GM21381 (cell line): Measurements from ENCODE around the gene SF1.

ENCODE experiments used
- ATAC-seq: cut with Tn5 transposase; IDR thresholded peaks from one replicate; pipeline ENCODE4 v1.9.1; 2021; ENCODE audit warnings: mild to moderate bottlenecking, moderate library complexity; ENCODE audit not compliant: unreplicated experiment

The SF1 gene

DNA sequence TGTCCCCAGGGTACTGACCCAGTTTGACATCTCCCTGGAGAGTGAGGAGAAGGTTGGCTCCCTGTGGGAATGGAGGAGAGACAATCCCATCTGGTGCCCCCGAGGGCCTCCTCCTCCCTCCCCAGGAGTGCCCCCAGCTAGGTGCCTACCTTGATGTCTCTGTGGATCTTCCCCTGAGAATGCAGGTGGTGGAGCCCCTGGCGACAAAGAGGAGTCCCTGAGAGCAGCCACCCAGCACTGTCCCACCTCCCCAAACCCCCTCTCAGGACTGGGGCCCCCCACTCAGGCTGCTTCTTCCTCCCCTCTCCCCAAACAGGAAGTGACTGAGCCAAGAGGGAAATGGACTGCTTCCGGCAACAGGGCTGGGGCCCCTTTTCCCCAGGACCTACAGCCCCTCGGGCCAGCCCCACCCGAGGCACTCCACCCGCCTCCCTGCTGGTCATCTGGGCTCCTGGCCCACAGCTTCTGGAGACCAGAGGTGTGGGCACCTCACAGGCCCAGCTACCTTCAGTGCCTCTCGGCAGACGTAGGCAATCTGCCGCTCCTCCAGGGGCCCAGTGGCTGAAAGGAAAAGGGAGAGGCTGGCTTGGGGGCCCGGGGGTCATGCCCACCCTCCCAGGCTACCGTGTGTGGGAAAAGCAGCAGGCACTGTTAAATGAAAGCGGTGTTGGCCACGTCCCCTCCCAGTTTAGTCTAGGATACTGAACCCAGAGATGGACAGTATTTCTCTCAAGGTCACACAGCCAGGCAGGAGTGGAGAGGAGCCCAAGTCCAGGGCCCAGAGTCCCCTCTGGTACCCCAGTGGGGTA lies 23.4 kb upstream of the SF1 start:
- no peak for ATAC-seq

DNA sequence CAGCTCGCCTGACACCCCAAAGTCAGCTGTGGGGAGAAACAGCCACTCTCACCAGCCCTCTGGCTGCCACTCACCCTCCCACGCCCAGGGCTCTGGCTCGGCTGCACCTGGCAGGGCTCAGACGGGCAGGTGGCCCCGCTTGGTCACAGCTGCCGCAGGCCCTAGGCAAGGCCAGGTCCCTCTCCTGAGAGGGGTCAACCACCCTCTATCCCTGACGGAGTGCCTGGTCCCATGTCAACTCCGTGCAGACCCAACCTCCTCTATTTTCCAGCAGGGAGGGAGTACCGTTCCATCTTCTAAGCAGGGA lies 22.8 kb upstream of the SF1 start:
- no peak for ATAC-seq

DNA sequence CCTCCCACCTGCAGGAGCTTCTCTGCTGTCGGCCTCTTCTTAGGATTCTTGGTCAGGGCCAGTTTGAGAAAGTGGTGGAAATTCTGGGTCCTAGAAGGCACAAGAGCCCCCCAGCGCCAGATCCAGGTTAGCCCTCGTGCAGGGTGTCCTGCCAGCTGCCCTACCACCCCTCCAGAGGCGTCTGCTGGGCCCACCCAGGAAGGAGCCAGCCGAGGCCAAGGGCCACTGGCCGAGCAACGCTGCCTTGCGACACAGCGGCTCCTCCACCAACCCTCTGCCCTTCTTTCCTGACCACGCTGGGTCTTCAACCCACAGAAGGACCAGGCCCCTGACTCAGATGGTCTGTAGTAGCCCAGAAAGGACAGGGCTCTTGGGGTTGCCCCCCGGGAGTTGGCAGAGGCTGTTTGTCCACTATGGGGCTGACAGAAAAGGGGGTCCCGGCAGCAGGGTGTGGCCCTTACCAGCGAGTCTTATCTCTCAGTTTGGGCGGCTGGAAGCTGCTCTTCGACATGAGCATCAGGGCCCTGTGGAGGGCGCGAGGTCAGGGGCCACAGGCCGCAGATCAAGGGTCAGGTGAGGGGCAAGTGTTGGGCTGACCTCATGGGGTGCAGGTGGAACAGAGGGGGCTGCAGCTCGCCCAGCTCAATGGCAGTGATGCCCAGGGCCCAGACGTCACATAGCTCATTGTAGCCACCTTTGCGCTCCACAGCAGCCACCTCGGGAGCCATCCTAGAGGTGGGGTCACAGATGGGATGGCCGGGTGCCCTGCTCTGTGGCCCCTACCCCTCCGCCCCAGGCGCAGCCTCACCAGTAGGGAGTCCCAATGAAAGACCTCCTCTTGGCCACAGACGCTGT lies 22.2 kb upstream of the SF1 start:
- ATAC-seq, result no peak

DNA sequence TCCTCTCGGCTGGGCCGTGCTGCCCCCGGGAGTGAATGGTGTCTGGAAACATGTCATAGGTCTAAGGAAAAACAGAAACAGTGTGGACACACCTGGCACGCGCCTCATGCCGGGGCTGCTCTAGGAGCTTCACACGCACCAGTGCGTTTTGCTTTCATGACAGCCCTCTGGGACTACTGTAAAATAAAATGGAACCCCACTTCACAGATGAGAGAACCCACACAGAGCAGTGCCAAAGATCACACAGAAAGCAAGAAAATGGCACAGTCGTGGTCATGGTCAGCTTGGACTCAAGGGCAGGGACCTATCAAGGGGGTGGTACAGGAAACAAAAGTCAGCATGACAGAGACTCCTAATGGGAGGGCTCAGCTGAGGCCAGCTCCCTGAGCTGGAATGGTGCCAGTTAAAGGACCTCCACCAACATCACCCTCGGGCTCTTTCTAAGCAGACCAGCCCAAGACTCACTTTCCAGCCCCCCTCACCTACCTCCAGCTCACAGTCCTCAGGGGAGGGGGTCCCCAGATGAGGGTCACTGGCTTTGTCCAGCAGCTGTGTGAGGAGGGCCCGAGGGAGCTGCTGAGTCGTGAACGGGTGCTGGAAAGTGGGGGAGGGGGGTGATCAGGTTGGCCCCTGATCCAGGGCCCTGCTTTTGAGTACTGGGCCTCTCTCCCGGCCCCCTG lies 21.4 kb upstream of the SF1 start:
- ATAC-seq, result no peak

DNA sequence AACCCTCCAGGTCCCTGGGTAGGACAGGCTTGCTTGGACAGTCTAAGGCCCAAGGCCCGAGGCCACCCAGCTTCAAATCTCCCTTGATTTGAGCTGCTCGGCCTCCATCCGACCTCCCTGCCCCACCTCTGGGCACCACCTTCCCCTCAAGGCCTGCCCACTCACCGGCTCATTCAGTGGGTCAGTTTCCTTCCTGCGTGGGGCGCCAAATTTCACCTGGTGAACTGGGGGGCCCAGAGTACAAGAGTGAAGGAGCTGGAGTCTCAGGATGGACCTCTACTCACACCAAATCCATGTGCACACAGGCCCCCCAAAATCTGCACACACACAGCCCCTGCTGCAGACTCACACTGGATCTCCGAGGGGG lies 20.9 kb upstream of the SF1 start:
- ATAC-seq, result no peak

DNA sequence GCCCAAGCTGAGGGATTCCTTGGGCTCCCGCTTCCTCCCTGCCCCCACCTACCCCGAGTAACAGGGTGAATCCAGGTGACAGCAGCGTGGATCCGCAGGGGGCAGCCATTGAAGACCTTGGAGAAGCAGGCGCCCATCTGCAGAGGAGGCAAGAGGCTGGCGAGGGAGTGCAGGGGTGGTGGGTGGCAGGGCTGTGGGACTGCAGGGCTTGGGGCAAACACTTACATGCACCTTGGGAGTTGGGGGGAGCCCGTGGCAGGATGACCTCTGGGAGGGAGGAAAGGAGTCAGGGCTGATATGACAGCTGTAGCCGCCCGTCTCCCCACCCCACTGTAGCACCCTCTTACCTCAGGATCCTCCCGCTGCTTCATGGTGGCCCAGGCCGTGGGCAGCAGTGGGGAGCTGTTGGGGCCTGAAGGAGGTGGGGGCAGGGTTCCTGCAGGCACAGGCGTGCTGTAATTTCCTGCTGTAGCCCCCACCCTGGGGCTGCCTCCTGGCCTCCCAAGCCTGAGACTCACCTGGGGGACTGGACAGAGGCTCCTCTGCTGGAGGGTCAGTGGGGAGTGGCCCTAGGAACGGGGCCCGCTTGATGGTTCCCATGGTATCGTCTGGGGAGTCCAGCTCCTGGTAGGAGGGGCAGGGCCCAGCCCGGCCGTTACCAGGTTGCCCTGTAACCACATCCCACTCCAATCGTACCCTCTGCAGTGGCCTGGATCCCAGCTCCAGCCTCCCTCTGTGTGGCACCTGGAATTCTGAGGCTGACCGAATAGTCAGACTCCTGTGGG lies 18.6 kb upstream of the SF1 start:
- ATAC-seq, result no peak

- ATAC-seq, result no peak
Observed at GRCh38 chr11:64796047-64796756, 17.9 kb upstream of the SF1 start.

GRCh38 chr11:64794526-64794925 lies 16.2 kb upstream of the SF1 start:
- no peak for ATAC-seq

DNA sequence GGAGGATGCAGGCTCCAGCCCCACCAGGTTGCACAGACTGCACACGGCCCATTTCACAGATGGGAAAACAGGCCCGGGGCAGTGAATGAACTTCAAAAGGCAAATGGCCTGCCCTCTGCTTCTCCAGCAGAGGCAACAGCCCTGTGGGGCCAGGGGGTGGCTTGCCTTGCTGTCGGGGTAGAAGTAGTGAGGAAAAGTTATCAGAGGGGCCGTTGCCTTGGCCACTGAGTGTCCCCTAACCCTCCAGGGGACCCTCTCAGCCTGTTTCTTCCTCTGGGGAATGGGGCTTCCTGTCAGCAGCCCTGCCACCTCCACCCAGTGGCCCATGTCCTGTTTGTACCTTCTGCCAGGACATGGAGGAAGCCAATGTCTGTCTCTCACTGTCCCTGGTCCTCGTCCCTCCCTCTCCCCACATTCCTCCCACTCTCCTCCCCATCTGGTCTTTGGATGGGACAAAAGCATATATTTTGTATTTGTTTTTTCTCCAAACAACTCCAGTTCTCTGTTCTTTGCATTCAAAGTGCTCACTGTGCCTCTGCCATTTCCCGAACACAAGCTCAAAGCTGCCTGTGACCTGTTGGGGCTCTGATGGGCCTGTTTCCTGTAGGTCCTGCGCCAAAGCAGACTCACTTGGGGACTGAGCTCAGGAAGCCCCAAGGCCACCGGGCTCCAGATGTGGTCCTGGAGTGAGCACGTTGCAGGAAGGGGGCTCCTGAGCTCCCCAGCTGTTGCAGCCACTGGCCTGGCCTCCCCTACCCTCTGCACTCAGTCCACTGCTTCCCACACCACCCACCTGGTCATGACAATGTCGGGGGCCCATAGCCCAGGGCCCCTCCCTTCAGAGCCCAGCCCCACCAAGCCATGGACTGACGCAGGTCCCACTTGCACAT lies 15.2 kb upstream of the SF1 start:
- ATAC-seq, result no peak

DNA sequence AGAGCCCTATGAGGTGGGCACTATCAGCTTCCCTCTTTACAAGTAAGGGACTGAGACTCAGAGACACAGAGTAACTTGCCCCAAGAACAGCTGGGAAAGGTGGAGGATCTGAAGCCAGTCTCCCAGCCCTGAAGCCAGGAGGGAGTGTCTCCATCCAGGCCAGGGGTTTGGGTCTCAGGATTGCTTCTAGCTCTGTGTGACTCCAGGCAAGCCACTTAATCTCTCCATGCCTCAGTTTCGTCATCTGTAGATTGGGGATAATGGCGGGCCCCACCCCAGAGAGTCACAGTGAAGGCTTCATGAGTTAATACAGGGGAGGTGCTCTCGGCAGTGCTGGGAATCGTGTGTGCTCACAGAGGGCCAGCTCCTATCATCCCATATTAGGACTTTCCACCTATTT lies 14.1 kb upstream of the SF1 start:
- ATAC-seq, result no peak

GRCh38 chr11:64791781-64792291 lies 13.5 kb upstream of the SF1 start:
- ATAC-seq, result no peak

GRCh38 chr11:64790205-64791095 lies 12.1 kb upstream of the SF1 start:
- ATAC-seq, result no peak

GRCh38 chr11:64789331-64790204 lies 11.2 kb upstream of the SF1 start:
- no peak for ATAC-seq

- no peak for ATAC-seq
Observed at GRCh38 chr11:64788321-64789215, 10.2 kb upstream of the SF1 start.

- no peak for ATAC-seq
Observed at GRCh38 chr11:64787526-64788320, 9.4 kb upstream of the SF1 start.
